H1 (cell line): ENCODE results near the gene MXI1.

ENCODE experiments used
- CBX8 ChIP-seq: fragments of 300-800, 300-1000 bp; sonication (generic); IDR thresholded peaks from 2 replicates; pipeline ENCODE4 v1.7.1; 2016; ENCODE audit warnings: low read depth, low read length, borderline replicate concordance
- CEBPB ChIP-seq: IDR thresholded peaks from 2 replicates; pipeline ENCODE4 v1.6.1; 2012; ENCODE audit warnings: low read depth, low read length
- CREB1 ChIP-seq: IDR thresholded peaks from 2 replicates; pipeline ENCODE4 v1.6.1; 2012; ENCODE audit warnings: inconsistent platforms
- EP300 ChIP-seq, 2 experiments: IDR thresholded peaks; 1 replicate in 1 of 2; 2 replicates in 1 of 2; pipeline ENCODE4 v1.6.1; 2011 to 2012; ENCODE audit warnings: low read depth in 2 of 2, low read length in 2 of 2, mild to moderate bottlenecking in 2 of 2, borderline replicate concordance in 1 of 2, inconsistent platforms in 1 of 2, moderate library complexity in 1 of 2
- HDAC6 ChIP-seq: IDR thresholded peaks from one replicate; pipeline ENCODE4 v1.7.1; 2012; ENCODE audit warnings: low read depth, mild to moderate bottlenecking, inconsistent platforms, low read length, moderate library complexity
- JUN ChIP-seq: IDR thresholded peaks from 2 replicates; pipeline ENCODE4 v1.6.1; 2011; ENCODE audit warnings: low read depth, mild to moderate bottlenecking, improper control_type of control experiment, low read length
- JUND ChIP-seq: IDR thresholded peaks from 2 replicates; pipeline ENCODE4 v1.6.1; 2011; ENCODE audit warnings: mild to moderate bottlenecking, improper control_type of control experiment, low read length
- NRF1 ChIP-seq: IDR thresholded peaks from 2 replicates; pipeline ENCODE4 v1.6.1; 2011; ENCODE audit warnings: mild to moderate bottlenecking, low read depth, low read length, improper control_type of control experiment
- POLR2A ChIP-seq, 2 experiments: IDR thresholded peaks; 1 replicate in 1 of 2; 2 replicates in 1 of 2; pipeline ENCODE4 v1.6.1; 2011; ENCODE audit warnings: low read depth in 2 of 2, low read length in 2 of 2, mild to moderate bottlenecking in 2 of 2; ENCODE audit errors: control extremely low read depth in 1 of 2
- SAP30 ChIP-seq: fragments of 300-600 bp; sonication (generic); IDR thresholded peaks from 2 replicates; pipeline ENCODE4 v1.7.1; 2012; ENCODE audit warnings: low read length, moderate library complexity, mild to moderate bottlenecking, inconsistent platforms; ENCODE audit not compliant: insufficient read depth, insufficient replicate concordance
- SRF ChIP-seq: IDR thresholded peaks from 2 replicates; pipeline ENCODE4 v1.6.1; 2011; ENCODE audit warnings: mild to moderate bottlenecking, low read depth, low read length, moderate library complexity
- YY1 ChIP-seq: IDR thresholded peaks from 2 replicates; pipeline ENCODE4 v1.6.1; 2011; ENCODE audit warnings: low read depth, mild to moderate bottlenecking, low read length
- ZNF274 ChIP-seq: IDR thresholded peaks from 2 replicates; pipeline ENCODE4 v1.7.0; 2012; ENCODE audit warnings: low read length, borderline replicate concordance; ENCODE audit errors: extremely low read depth
- TF ChIP-seq, protein P1 (sequence below), 3 experiments: IDR thresholded peaks; 1 replicate in 2 of 3; 2 replicates in 1 of 3; pipeline versions ENCODE4 v1.5.1 to v1.6.1; 2011; ENCODE audit warnings: low read length in 3 of 3, mild to moderate bottlenecking in 3 of 3, inconsistent platforms in 2 of 3, low read depth in 1 of 3, moderate library complexity in 1 of 3; ENCODE audit not compliant: insufficient read depth in 1 of 3; ENCODE audit errors: control extremely low read depth in 1 of 3

DNA sequence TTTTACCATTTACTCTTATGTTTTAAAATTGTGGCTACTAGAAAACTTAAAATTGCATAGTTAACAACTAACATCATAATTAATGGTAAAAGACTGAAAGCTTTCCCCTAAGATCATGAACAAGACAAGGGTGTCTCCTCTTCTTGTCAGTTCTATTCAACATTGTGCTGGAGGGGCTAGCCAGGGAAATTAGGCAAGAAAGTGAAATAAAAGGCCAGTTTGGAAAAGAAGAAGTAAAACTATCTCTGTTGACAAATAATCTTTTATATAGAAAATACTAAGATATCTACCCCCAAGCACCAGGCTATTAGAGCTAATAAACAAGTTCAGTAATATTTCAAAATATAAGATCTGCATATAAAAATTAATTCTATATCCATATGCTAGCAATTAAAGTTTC, 46.9 kb upstream of the MXI1 start:
- TF ChIP-seq JUN (no peak), ZNF274 (no peak), YY1 (no peak), NRF1 (no peak), JUND (no peak), CBX8 (no peak), SRF (no peak), CEBPB (no peak), SAP30 (no peak), POLR2A (IDR thresholded peaks at IDR 0.05; ENCODE audit: control extremely low read depth in 1 of 2, low read depth in 2 of 2, low read length in 2 of 2) (no peak), HDAC6 (no peak), EP300 (IDR thresholded peaks at IDR 0.05; ENCODE audit: borderline replicate concordance in 1 of 2, low read depth in 2 of 2, low read length in 2 of 2) (no peak), CREB1 (no peak)
- TF ChIP-seq, protein P1, sequence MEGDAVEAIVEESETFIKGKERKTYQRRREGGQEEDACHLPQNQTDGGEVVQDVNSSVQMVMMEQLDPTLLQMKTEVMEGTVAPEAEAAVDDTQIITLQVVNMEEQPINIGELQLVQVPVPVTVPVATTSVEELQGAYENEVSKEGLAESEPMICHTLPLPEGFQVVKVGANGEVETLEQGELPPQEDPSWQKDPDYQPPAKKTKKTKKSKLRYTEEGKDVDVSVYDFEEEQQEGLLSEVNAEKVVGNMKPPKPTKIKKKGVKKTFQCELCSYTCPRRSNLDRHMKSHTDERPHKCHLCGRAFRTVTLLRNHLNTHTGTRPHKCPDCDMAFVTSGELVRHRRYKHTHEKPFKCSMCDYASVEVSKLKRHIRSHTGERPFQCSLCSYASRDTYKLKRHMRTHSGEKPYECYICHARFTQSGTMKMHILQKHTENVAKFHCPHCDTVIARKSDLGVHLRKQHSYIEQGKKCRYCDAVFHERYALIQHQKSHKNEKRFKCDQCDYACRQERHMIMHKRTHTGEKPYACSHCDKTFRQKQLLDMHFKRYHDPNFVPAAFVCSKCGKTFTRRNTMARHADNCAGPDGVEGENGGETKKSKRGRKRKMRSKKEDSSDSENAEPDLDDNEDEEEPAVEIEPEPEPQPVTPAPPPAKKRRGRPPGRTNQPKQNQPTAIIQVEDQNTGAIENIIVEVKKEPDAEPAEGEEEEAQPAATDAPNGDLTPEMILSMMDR (IDR thresholded peaks at IDR 0.05; ENCODE audit: control extremely low read depth in 1 of 3, insufficient read depth in 1 of 3, low read depth in 1 of 3, low read length in 3 of 3): no peak
